Spleen (tissue), 11 donors: Measurements from ENCODE around the gene HNRNPR. TPM values are rescaled to one million over a fixed set of nuclear protein-coding genes. Genes with fewer than 3 reads are reported as not detected.

Experiments used
- DNase-seq: peaks from one replicate; pipeline ENCODE4 v3.0.0-alpha.2; 2020
- H3K27ac ChIP-seq, 8 donors: fragments of 200-600 bp; sonication (generic) in 7 of 8; 1 replicate in 4 of 8; 2 replicates in 4 of 8; pipeline versions ENCODE4 v1.5.0 to v1.8.0; 2016 to 2021; ENCODE audit warnings: inconsistent platforms in 4 of 8, mild to moderate bottlenecking in 4 of 8, moderate library complexity in 1 of 8
- H3K27me3 ChIP-seq, 7 donors: fragments of 200-600 bp; sonication (generic) in 6 of 7; replicated peaks in 1 of 7; 1 replicate in 4 of 7; 2 replicates in 3 of 7; pipeline versions ENCODE4 v1.5.0 to v1.8.0; 2016 to 2021; ENCODE audit warnings: inconsistent platforms in 3 of 7, mild to moderate bottlenecking in 1 of 7
- H3K36me3 ChIP-seq, 6 donors: fragments of 200-600 bp; sonication (generic) in 5 of 6; 1 replicate in 4 of 6; 2 replicates in 2 of 6; pipeline versions ENCODE4 v1.5.0 to v1.8.0; 2016 to 2021; ENCODE audit warnings: inconsistent platforms in 2 of 6
- H3K4me1 ChIP-seq, 6 donors: fragments of 200-600 bp; sonication (generic) in 5 of 6; 1 replicate in 3 of 6; 2 replicates in 3 of 6; pipeline versions ENCODE4 v1.5.0 to v1.8.0; 2016 to 2021; ENCODE audit warnings: inconsistent platforms in 3 of 6
- H3K4me3 ChIP-seq, 8 donors: fragments of 200-600 bp; sonication (generic) in 7 of 8; 1 replicate in 4 of 8; 2 replicates in 4 of 8; pipeline versions ENCODE4 v1.5.0 to v1.8.0; 2016 to 2021; ENCODE audit warnings: inconsistent platforms in 4 of 8, mild to moderate bottlenecking in 4 of 8, moderate library complexity in 2 of 8
- H3K9me3 ChIP-seq, 8 donors: fragments of 200-600 bp; sonication (generic) in 7 of 8; 1 replicate in 4 of 8; 2 replicates in 4 of 8; pipeline versions ENCODE4 v1.5.0 to v1.8.0; 2016 to 2021; ENCODE audit warnings: inconsistent platforms in 4 of 8
- CTCF ChIP-seq, 11 experiments: fragments of 200-600 bp in 7 of 11; fragments of 450-650 bp in 4 of 11; sonication (generic) in 4 of 11; IDR thresholded peaks in 8 of 11; conservative IDR thresholded peaks in 3 of 11; 1 replicate in 7 of 11; 2 replicates in 4 of 11; pipeline versions ENCODE4 v1.4.0 to v1.8.0; 2016 to 2021; ENCODE audit warnings: antibody characterized with exemption in 11 of 11, inconsistent platforms in 4 of 11, mild to moderate bottlenecking in 1 of 11
- POLR2A ChIP-seq, 3 donors: fragments of 450-650 bp; IDR thresholded peaks; one replicate each; pipeline ENCODE4 v1.5.1; 2017; ENCODE audit warnings: antibody characterized with exemption in 3 of 3, mild to moderate bottlenecking in 1 of 3
- POLR2AphosphoS5 ChIP-seq, 3 donors: sonication (generic); formaldehyde crosslinking; IDR thresholded peaks; one replicate each; pipeline ENCODE4 v1.5.1; 2017; ENCODE audit warnings: antibody characterized with exemption in 3 of 3
- WGBS, 5 donors: extraction: QIAGEN DNeasy Blood & Tissue Kit in 3 of 5; methylation state at CpG; one replicate each; pipeline versions ENCODE4 v1.1.5 to v1.1.7; 2013 to 2018; 5-methylcytosine and 5-hydroxymethylcytosine counted together
- intact Hi-C: fragments of 100-400 bp; cut with DNase I; formaldehyde crosslinking; loops from one replicate; pipeline ENCODE4 v1.15.0; 2023; ENCODE audit warnings: low total_unique reads
- polyA plus RNA-seq, 3 donors: library from polyadenylated mRNA; stranded (reverse); fragments of 200-250 nt; gene quantifications; one replicate each; pipeline ENCODE4 v1.2.1, GENCODE V29; 2013
- total RNA-seq, 7 donors: library from RNA; depleted of rRNA in 3 of 7; stranded (reverse); fragments of >200 nt in 3 of 7; fragmentation: NEBNext Ultra II Directional in 4 of 7; extraction: Animal tissue kit (Norgen Biotek cat#: 25700) in 4 of 7; gene quantifications; one replicate each; pipeline versions ENCODE4 v1.1.0 to v1.2.1, GENCODE V29; 2016 to 2021
- donor health status: healthy with polysubstance abuse.
- donor health status: DM: no; HTN: no; CAD: no; lungs with moderate emphysema.
- donor health status: DM: no; HTN: no; CAD: no.
- donor health status: Bipolar disorder and iron deficiency.
- donor health status: healthy.
- donor health status: DM: no; HTN: no; CAD: no.
- donor health status: DM: yes; HTN: yes; CAD: no.

HNRNPR gene
- total and polyA plus RNA-seq, 10 donors: 58.2 to 143 (median 95.6) TPM

GRCh38 chr1:23291706-23292105 is 52.4 kb downstream of the HNRNPR start:
- WGBS, 5 donors: 71 to 94% (median 90%) methylated on average over 2 of the region's 2 CpGs
- intact Hi-C loops: no loop called here
- Histone ChIP-seq H3K4me1 (peaks cover 0 to 7% (median 0%) of the 10 kb centered on the region in 6 donors), H3K4me3 (no peak overlapping the region), H3K27ac (no peak overlapping the region), H3K27me3 (no peaks in the 10 kb centered on the region), H3K9me3 (no peaks in the 10 kb centered on the region), H3K36me3 (peaks cover 0 to 51% (median 0%) of the 10 kb centered on the region in 6 donors)
- no peak for DNase-seq
- no peak for TF ChIP-seq CTCF (IDR thresholded peaks at IDR 0.05 in 8 of 11, conservative IDR thresholded peaks at IDR 0.05 in 3 of 11)
- no peak for TF ChIP-seq POLR2A (IDR thresholded peaks at IDR 0.05)
- TF ChIP-seq POLR2AphosphoS5 (IDR thresholded peaks at IDR 0.05): no peak

DNA sequence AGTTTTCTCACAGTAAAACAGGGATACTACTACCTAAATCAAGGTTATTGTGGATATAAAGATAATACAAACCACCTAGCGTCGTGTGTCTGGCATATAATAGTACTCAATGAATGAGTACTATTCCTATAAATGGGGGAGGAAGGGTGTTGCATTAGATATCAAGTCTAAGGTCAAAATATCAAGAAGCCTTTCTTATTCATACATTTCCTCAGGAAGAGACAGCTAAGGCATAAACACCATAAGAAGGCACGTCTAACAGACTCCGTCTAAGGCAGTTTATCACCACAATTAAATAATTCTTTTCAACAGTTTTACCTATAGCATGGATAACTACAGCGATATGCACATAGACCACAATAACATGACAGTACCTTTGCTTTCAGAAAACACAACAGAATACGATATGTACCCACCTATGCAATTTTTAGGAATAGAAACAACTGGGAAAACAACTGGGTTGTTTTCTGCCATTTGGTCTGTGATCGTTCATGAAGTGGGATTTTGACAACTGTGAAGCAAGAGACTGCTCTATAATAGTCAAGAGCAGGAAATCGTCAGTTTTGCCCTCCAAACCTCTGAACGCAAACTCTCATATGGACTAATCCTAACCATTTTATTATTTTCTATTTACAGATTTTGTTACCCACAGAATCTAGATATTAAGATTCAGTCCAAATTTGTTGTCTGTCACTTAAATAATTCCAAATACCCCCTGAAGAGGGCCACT is 53.1 kb downstream of the HNRNPR start:
- Histone ChIP-seq H3K36me3 (peaks cover 0 to 51% (median 0%) of the 10 kb centered on the region in 6 donors), H3K27ac (peak overlapping the region in 1 of 8 donors; percentile 12), H3K4me3 (no peak overlapping the region), H3K9me3 (no peaks in the 10 kb centered on the region), H3K27me3 (no peaks in the 10 kb centered on the region), H3K4me1 (peaks cover 0 to 7% (median 0%) of the 10 kb centered on the region in 6 donors)
- 74 to 86% (median 79%) methylated on average over 9 of the region's 9 CpGs for WGBS, 5 donors
- intact Hi-C loops: no loop called here
- TF ChIP-seq CTCF (IDR thresholded peaks at IDR 0.05 in 8 of 11, conservative IDR thresholded peaks at IDR 0.05 in 3 of 11) (no peak), POLR2AphosphoS5 (IDR thresholded peaks at IDR 0.05) (no peak), POLR2A (IDR thresholded peaks at IDR 0.05) (no peak)
- DNase-seq: no peak

DNA sequence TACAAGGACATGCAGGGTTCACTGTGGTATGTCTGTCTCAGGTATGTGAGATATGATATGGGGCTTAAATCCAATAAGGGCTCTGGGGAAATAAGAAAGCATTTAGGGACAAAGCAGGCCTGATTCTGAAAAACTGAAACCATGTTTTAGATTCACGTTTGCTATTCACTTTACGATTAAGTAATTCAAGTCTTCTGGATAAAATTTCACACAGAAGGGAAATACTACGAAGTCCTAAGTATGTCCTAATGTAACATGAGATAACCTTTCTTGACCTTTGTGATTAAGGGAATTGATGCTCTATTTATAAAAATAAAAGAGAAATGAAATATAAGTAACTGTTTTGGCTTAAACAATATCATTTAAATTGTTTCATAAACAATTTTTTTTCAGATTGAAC is 55.4 kb downstream of the HNRNPR start:
- no peaks in the 10 kb centered on the region for H3K9me3 ChIP-seq
- H3K27ac ChIP-seq: peak overlapping the region in 5 of 8 donors; percentile 16 to 63 (median 41)
- intact Hi-C loops: no loop called here
- H3K27me3 ChIP-seq: no peaks in the 10 kb centered on the region
- H3K4me3 ChIP-seq: no peak overlapping the region
- WGBS, 5 donors: 58 to 68% (median 62%) methylated on average over 3 of the region's 3 CpGs
- peaks cover 0 to 59% (median 0%) of the 10 kb centered on the region in 6 donors for H3K36me3 ChIP-seq
- H3K4me1 ChIP-seq: peaks cover 0 to 10% (median 0%) of the 10 kb centered on the region in 6 donors
- DNase-seq: no peak
- TF ChIP-seq POLR2AphosphoS5 (IDR thresholded peaks at IDR 0.05) (no peak), CTCF (IDR thresholded peaks at IDR 0.05 in 8 of 11, conservative IDR thresholded peaks at IDR 0.05 in 3 of 11) (no peak), POLR2A (IDR thresholded peaks at IDR 0.05) (no peak)

DNA sequence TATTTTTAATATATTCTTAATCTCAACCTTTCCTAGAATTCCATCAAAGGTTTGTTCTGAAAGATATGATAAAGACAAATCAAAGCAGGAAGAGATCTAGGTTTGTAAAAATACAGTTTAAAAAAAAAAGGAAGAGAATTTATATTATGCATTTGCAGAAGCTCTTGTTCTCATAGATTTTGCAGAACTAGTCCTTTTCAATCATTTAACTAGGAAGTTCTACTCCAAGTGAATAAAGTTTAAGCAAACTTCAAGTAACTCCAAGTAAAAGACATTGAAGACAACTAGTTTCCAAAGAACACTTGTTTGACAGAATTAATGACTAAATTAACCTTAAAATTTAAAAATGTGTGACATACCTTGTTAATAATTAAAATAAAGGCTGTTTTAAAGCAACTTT is 55.9 kb downstream of the HNRNPR start:
- Histone ChIP-seq H3K9me3 (no peaks in the 10 kb centered on the region), H3K27me3 (no peaks in the 10 kb centered on the region), H3K4me1 (peaks cover 0 to 14% (median 2%) of the 10 kb centered on the region in 6 donors), H3K4me3 (no peak overlapping the region), H3K27ac (peak overlapping the region in 5 of 8 donors; percentile 16 to 63 (median 41)), H3K36me3 (peaks cover 0 to 63% (median 0%) of the 10 kb centered on the region in 6 donors)
- TF ChIP-seq POLR2A (IDR thresholded peaks at IDR 0.05) (no peak), CTCF (IDR thresholded peaks at IDR 0.05 in 8 of 11, conservative IDR thresholded peaks at IDR 0.05 in 3 of 11) (no peak), POLR2AphosphoS5 (IDR thresholded peaks at IDR 0.05) (no peak)
- intact Hi-C loops: no loop called here
- DNase-seq: no peak
